K562 (cell line): ENCODE measurements around the gene PRELID1. TPM values are rescaled to one million over a fixed set of nuclear protein-coding genes. Genes with fewer than 3 reads are reported as not detected.
A peak's percentile ranks its signal among the peaks of the same experiment; 100 is the strongest.

ENCODE experiments used
- CCNT2 ChIP-seq: IDR thresholded peaks from 2 replicates; pipeline ENCODE4 v1.6.1; 2011; ENCODE audit warnings: borderline replicate concordance, low read depth, mild to moderate bottlenecking, moderate library complexity, mixed read lengths, low read length; ENCODE audit not compliant: insufficient read length; ENCODE audit errors: extremely low read depth
- MECOM ChIP-seq: fragments of 250-450 bp; sonication (Bioruptor Pico); IDR thresholded peaks from 2 replicates; pipeline ENCODE4 v1.8.0; 2022; ENCODE audit warnings: inconsistent platforms
- NBN ChIP-seq: fragments of 450-650 bp; IDR thresholded peaks from 2 replicates; pipeline ENCODE4 v1.6.1; 2016; ENCODE audit warnings: low read depth, mild to moderate bottlenecking
- NFIX ChIP-seq: fragments of 250-450 bp; sonication (Bioruptor Pico); IDR thresholded peaks from 2 replicates; pipeline ENCODE4 v1.4.0; 2020; ENCODE audit warnings: low read depth, mild to moderate bottlenecking, moderate library complexity
- PCBP1 ChIP-seq: fragments of 200-400 bp; formaldehyde crosslinking; IDR thresholded peaks from 2 replicates; pipeline ENCODE4 v1.6.1; 2018; ENCODE audit warnings: mild to moderate bottlenecking, low read depth, low read length; ENCODE audit not compliant: poor library complexity, severe bottlenecking
- PTRF ChIP-seq: fragments of 450-650 bp; IDR thresholded peaks from 2 replicates; pipeline ENCODE4 v1.6.1; 2016; ENCODE audit warnings: mild to moderate bottlenecking, missing genetic modification characterization, missing compliant biosample characterization
- RCOR1 ChIP-seq, 2 experiments: IDR thresholded peaks; 2 replicates each; pipeline ENCODE4 v1.6.1; 2012; ENCODE audit warnings: low read depth in 2 of 2, low read length in 2 of 2, borderline replicate concordance in 1 of 2, improper control_type of control experiment in 1 of 2
- TAF9B ChIP-seq: fragments of 450-650 bp; IDR thresholded peaks from 2 replicates; pipeline ENCODE4 v1.6.1; 2018; ENCODE audit warnings: mild to moderate bottlenecking; ENCODE audit not compliant: partially characterized antibody
- ZFP36 ChIP-seq: fragments of 150-350 bp; IDR thresholded peaks from 2 replicates; pipeline ENCODE4 v1.6.1; 2018; ENCODE audit warnings: low read length, low read depth; ENCODE audit not compliant: partially characterized antibody
- ZKSCAN1 ChIP-seq: fragments of 150-350 bp; IDR thresholded peaks from 2 replicates; pipeline ENCODE4 v1.6.1; 2016; ENCODE audit warnings: low read depth, low read length
- ZNF57 ChIP-seq: fragments of 450-650 bp; formaldehyde crosslinking; IDR thresholded peaks from 2 replicates; pipeline ENCODE4 v1.4.0; 2020; ENCODE audit warnings: mild to moderate bottlenecking, moderate library complexity
- ZNF696 ChIP-seq: fragments of 250-450 bp; sonication (Bioruptor Pico); conservative IDR thresholded peaks from 2 replicates; pipeline ENCODE4 v1.4.0; 2020; ENCODE audit warnings: mild to moderate bottlenecking, moderate library complexity
- ZNF785 ChIP-seq: fragments of 250-450 bp; sonication (Bioruptor Pico); IDR thresholded peaks from 2 replicates; pipeline ENCODE4 v1.4.0; 2020; ENCODE audit warnings: mild to moderate bottlenecking
- polyA plus RNA-seq, 8 experiments: library from polyadenylated mRNA; depleted of rRNA in 4 of 8; stranded (reverse) in 5 of 8; unstranded in 3 of 8; fragments of >200 nt; fragmentation: Nextera tagmentation in 2 of 8; fragmentation: Illumina TruSeq in 1 of 8; extraction: Ambion mirVana in 2 of 8; extraction: Trizol in 1 of 8; gene quantifications; 2 replicates each; pipeline versions ENCODE4 v1.2.1 to v1.2.3, GENCODE V29; 2011 to 2014; ENCODE audit warnings: inconsistent platforms in 1 of 8, missing spikeins in 1 of 8
- total RNA-seq, 7 experiments: library from RNA; depleted of rRNA in 6 of 7; stranded (reverse); fragments of >200 nt in 6 of 7; fragmentation: Illumina TruSeq in 2 of 7; extraction: Trizol in 2 of 7; gene quantifications; 2 replicates each; pipeline versions ENCODE4 v1.2.1 to v1.2.3, GENCODE V29; 2011 to 2021; ENCODE audit warnings: low replicate concordance in 1 of 7
- TF ChIP-seq, protein P1 (sequence below): sonication (generic); formaldehyde crosslinking; IDR thresholded peaks from 2 replicates; pipeline ENCODE4 v1.8.0; 2022; ENCODE audit warnings: mild to moderate bottlenecking, missing genetic modification reagents
- TF ChIP-seq, protein P2 (sequence below): sonication (generic); formaldehyde crosslinking; IDR thresholded peaks from 2 replicates; pipeline ENCODE4 v1.5.0; 2020; ENCODE audit warnings: missing genetic modification reagents
- TF ChIP-seq, protein P3 (sequence below): fragments of 250-450 bp; sonication (Bioruptor Pico); IDR thresholded peaks from 2 replicates; pipeline ENCODE4 v1.5.0; 2022; ENCODE audit warnings: mild to moderate bottlenecking

The PRELID1 gene
- total and polyA plus RNA-seq, 9 of the 15 experiments (the other 6 are each of a cell fraction or from before 2014, with no cell fraction given) = 40.1 to 484 (median 340) TPM

DNA sequence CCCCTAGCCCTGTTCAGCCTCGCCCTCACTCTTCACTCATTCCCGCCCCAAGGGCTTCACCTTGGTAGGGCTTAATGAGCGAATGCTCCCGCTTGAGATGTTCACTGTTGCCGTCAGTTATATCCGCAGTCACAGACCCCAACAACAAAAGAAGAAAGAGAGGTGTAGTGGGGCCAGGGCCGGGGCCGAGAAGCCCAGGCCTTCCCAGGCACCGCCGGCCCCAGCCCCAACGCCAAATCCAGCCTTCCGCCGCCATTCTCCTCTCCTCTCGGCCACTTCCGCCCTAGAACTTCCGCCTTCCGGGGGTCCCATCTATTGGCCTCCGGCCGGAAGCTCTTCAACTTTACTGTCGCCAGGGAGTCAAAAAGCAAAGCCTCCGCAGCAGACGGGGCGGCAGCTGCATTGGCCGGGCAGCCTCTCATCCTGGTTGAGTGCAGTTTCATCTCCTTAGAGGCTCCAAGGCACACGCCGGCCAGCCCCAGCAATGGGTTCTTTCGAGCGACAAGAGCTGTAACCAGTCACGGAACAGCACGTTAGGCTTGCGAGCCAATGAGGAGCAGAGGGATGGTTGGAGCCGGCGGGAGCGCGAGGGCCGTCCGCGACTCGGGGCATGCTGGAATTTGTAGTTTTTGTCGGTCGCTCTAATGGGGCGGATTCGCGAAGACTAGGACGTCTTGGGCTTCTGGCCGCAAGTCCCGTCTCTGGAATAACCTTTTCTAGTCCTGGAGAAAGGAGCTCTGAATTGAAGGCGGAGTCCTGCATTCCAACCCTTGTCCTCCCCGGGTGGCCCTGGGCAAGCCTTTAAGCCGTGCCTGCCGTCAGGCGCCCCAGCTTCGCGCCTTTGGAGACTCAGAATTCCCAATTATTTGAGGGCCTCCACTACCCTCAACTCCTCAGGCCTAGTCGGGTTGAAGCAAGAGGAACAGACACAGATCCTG is 48.1 kb downstream of the PRELID1 start, which contains the start of gene LMAN2 (continued):
- TF ChIP-seq, protein P1, sequence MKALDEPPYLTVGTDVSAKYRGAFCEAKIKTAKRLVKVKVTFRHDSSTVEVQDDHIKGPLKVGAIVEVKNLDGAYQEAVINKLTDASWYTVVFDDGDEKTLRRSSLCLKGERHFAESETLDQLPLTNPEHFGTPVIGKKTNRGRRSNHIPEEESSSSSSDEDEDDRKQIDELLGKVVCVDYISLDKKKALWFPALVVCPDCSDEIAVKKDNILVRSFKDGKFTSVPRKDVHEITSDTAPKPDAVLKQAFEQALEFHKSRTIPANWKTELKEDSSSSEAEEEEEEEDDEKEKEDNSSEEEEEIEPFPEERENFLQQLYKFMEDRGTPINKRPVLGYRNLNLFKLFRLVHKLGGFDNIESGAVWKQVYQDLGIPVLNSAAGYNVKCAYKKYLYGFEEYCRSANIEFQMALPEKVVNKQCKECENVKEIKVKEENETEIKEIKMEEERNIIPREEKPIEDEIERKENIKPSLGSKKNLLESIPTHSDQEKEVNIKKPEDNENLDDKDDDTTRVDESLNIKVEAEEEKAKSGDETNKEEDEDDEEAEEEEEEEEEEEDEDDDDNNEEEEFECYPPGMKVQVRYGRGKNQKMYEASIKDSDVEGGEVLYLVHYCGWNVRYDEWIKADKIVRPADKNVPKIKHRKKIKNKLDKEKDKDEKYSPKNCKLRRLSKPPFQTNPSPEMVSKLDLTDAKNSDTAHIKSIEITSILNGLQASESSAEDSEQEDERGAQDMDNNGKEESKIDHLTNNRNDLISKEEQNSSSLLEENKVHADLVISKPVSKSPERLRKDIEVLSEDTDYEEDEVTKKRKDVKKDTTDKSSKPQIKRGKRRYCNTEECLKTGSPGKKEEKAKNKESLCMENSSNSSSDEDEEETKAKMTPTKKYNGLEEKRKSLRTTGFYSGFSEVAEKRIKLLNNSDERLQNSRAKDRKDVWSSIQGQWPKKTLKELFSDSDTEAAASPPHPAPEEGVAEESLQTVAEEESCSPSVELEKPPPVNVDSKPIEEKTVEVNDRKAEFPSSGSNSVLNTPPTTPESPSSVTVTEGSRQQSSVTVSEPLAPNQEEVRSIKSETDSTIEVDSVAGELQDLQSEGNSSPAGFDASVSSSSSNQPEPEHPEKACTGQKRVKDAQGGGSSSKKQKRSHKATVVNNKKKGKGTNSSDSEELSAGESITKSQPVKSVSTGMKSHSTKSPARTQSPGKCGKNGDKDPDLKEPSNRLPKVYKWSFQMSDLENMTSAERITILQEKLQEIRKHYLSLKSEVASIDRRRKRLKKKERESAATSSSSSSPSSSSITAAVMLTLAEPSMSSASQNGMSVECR = peak; percentile 92
- TF ChIP-seq ZKSCAN1 (0 out of 2 replicates have a peak, but pooled peaks have one; percentile 23), CCNT2 (no peak), RCOR1 (IDR thresholded peaks at IDR 0.05; ENCODE audit: borderline replicate concordance in 1 of 2, low read depth in 2 of 2, low read length in 2 of 2) (no peak), ZNF696 (CRISPR knock-in tag) (no peak), ZNF785 (CRISPR knock-in tag) (no peak), PTRF (tag) (no peak), MECOM (no peak), ZFP36 (no peak), ZNF57 (no peak), NBN (peak; percentile 88), PCBP1 (no peak), NFIX (CRISPR knock-in tag) (no peak), TAF9B (peak; percentile 94)
- TF ChIP-seq, protein P2, sequence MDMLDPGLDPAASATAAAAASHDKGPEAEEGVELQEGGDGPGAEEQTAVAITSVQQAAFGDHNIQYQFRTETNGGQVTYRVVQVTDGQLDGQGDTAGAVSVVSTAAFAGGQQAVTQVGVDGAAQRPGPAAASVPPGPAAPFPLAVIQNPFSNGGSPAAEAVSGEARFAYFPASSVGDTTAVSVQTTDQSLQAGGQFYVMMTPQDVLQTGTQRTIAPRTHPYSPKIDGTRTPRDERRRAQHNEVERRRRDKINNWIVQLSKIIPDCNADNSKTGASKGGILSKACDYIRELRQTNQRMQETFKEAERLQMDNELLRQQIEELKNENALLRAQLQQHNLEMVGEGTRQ (CRISPR knock-in tag) = no peak
- TF ChIP-seq, protein P3, sequence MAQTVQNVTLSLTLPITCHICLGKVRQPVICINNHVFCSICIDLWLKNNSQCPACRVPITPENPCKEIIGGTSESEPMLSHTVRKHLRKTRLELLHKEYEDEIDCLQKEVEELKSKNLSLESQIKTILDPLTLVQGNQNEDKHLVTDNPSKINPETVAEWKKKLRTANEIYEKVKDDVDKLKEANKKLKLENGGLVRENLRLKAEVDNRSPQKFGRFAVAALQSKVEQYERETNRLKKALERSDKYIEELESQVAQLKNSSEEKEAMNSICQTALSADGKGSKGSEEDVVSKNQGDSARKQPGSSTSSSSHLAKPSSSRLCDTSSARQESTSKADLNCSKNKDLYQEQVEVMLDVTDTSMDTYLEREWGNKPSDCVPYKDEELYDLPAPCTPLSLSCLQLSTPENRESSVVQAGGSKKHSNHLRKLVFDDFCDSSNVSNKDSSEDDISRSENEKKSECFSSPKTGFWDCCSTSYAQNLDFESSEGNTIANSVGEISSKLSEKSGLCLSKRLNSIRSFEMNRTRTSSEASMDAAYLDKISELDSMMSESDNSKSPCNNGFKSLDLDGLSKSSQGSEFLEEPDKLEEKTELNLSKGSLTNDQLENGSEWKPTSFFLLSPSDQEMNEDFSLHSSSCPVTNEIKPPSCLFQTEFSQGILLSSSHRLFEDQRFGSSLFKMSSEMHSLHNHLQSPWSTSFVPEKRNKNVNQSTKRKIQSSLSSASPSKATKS (CRISPR knock-in tag) = no peak
